ENCODE data around the gene NEK10.

DNA sequence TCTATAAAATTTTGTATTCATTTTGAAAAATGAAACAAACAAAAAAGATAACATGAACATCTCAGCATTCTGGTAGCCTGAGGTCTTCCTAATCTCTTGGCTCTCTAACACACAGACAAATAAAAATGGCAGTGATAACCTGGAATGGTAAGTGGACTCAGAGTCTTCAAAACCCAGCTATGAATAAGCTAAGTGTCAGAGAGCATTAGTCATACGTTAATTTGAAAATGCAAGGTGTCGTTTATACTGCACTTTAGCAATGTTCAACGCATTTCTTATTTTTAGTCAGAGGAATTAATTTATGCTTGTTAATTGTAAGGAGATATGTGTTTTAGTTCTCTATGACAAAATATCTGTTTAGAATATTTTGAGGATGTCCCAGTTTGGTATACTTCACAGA is 294.3 kb downstream of the NEK10 start:
- TF ChIP-seq, protein P1, sequence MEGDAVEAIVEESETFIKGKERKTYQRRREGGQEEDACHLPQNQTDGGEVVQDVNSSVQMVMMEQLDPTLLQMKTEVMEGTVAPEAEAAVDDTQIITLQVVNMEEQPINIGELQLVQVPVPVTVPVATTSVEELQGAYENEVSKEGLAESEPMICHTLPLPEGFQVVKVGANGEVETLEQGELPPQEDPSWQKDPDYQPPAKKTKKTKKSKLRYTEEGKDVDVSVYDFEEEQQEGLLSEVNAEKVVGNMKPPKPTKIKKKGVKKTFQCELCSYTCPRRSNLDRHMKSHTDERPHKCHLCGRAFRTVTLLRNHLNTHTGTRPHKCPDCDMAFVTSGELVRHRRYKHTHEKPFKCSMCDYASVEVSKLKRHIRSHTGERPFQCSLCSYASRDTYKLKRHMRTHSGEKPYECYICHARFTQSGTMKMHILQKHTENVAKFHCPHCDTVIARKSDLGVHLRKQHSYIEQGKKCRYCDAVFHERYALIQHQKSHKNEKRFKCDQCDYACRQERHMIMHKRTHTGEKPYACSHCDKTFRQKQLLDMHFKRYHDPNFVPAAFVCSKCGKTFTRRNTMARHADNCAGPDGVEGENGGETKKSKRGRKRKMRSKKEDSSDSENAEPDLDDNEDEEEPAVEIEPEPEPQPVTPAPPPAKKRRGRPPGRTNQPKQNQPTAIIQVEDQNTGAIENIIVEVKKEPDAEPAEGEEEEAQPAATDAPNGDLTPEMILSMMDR (conservative IDR thresholded peaks at IDR 0.05; ENCODE audit: low read depth, low read length): no peak
- no peak for TF ChIP-seq POLR2A (IDR thresholded peaks at IDR 0.05; ENCODE audit: low read depth, low read length)
- TF ChIP-seq, protein P2, sequence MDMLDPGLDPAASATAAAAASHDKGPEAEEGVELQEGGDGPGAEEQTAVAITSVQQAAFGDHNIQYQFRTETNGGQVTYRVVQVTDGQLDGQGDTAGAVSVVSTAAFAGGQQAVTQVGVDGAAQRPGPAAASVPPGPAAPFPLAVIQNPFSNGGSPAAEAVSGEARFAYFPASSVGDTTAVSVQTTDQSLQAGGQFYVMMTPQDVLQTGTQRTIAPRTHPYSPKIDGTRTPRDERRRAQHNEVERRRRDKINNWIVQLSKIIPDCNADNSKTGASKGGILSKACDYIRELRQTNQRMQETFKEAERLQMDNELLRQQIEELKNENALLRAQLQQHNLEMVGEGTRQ (IDR thresholded peaks at IDR 0.05; ENCODE audit: low read depth, low read length): no peak
- no peak for TF ChIP-seq NFE2L2 (IDR thresholded peaks at IDR 0.05; ENCODE audit: low read depth, low read length)
- no peak for TF ChIP-seq BHLHE40 (IDR thresholded peaks at IDR 0.05; ENCODE audit: low read depth, low read length)
- TF ChIP-seq CEBPB (IDR thresholded peaks at IDR 0.05; ENCODE audit: low read depth, low read length): no peak
- TF ChIP-seq MAZ (IDR thresholded peaks at IDR 0.05; ENCODE audit: borderline replicate concordance, low read depth, low read length): no peak
